SU-DHL-6 (cell line): ENCODE measurements around the gene GNG8.

Source experiments
- CTCF ChIP-seq: fragments of 200-600 bp; sonication (generic); IDR thresholded peaks from one replicate; pipeline ENCODE4 v1.5.1; 2017; ENCODE audit warnings: antibody characterized with exemption, mild to moderate bottlenecking, low read length, moderate library complexity; ENCODE audit not compliant: insufficient read depth, poor library complexity, severe bottlenecking
- EZH2phosphoT487 ChIP-seq: fragments of 200-600 bp; sonication (generic), shearing (Covaris generic); conservative IDR thresholded peaks from 2 replicates; pipeline ENCODE4 v1.6.1; 2018; ENCODE audit warnings: mild to moderate bottlenecking, antibody characterized with exemption, low read length, moderate library complexity, mixed read lengths

DNA sequence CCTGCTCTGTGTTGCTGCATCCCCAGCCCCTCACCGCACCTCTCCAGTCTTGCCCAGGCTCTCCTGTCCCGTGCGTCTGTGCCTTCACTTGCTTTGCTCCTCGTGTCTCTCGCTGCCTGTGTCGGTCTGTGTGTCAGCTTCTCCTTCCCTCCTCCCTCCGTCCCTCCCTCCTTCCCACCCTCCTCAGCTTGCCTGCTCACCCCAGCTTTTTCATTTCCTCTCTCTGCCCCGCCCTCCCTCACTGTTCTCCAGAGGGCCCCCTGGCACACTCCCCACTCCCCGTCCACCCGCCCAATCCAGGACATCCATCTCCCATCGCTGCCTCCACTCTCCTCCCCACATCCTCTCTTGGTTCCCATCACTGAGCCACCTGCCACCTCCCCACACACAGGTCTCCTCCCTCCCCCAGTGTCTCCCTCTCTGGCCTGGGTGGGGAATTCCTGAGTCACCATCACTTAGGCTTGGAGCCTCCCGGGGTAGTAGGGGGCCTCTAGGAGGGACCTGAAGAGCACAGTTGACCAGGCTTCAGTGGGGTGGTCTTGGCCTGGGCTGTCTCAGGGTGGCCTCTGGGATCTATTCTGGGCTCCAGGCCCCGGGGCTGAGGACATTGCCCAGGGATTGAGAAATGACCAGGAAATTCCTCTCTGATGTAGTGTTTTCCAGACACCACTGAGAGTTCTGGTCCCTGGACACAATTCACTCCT is 10.9 kb downstream of the GNG8 start, which contains the start of gene PTGIR:
- TF ChIP-seq CTCF (no peak), EZH2phosphoT487 (no peak)
